Stimulated activated CD8-positive, alpha-beta memory T cell treated with anti-CD3 and anti-CD28 coated beads, Interleukin-15, amount 100 ng/mL, for 48 hours (primary cell): ENCODE measurements around the gene SH3TC1.

Experiments
- DNase-seq, 2 donors: peaks; one replicate each; pipeline ENCODE4 v3.0.0-alpha.2; 2020; ENCODE audit warnings: low read depth in 2 of 2

SH3TC1 gene

GRCh38 chr4:8163436-8164193 lies 35.5 kb upstream of the SH3TC1 start:
- DNase-seq, result no peak

GRCh38 chr4:8164194-8164565 lies 34.9 kb upstream of the SH3TC1 start:
- DNase-seq, result no peak

GRCh38 chr4:8164687-8165086 lies 34.4 kb upstream of the SH3TC1 start:
- DNase-seq, result no peak

GRCh38 chr4:8165374-8165896 lies 33.7 kb upstream of the SH3TC1 start:
- DNase-seq, result no peak

- DNase-seq, result no peak
Measured at GRCh38 chr4:8167291-8167690, 31.8 kb upstream of the SH3TC1 start.

- DNase-seq, result no peak
Measured at GRCh38 chr4:8167815-8168214, 31.3 kb upstream of the SH3TC1 start.

- no peak for DNase-seq
Measured at GRCh38 chr4:8168232-8168631, 30.9 kb upstream of the SH3TC1 start.

GRCh38 chr4:8168832-8169598 lies 30.1 kb upstream of the SH3TC1 start:
- no peak for DNase-seq

GRCh38 chr4:8169763-8170162 lies 29.3 kb upstream of the SH3TC1 start:
- no peak for DNase-seq

- no peak for DNase-seq
Measured at GRCh38 chr4:8170341-8170740, 28.7 kb upstream of the SH3TC1 start.

- no peak for DNase-seq
Measured at GRCh38 chr4:8171266-8171665, 27.8 kb upstream of the SH3TC1 start.

- peak in 1 of 2 donors; percentile 20 for DNase-seq
Measured at GRCh38 chr4:8171984-8172924, 26.8 kb upstream of the SH3TC1 start.

- DNase-seq, result no peak
Measured at GRCh38 chr4:8173492-8174242, 25.4 kb upstream of the SH3TC1 start.

- no peak for DNase-seq
Measured at GRCh38 chr4:8174970-8175369, 24.1 kb upstream of the SH3TC1 start.

- no peak for DNase-seq
Measured at GRCh38 chr4:8175686-8176085, 23.4 kb upstream of the SH3TC1 start.

GRCh38 chr4:8176547-8177399 lies 22.3 kb upstream of the SH3TC1 start:
- DNase-seq, result no peak

- no peak for DNase-seq
Measured at GRCh38 chr4:8177552-8177951, 21.5 kb upstream of the SH3TC1 start.

- no peak for DNase-seq
Measured at GRCh38 chr4:8177956-8178355, 21.1 kb upstream of the SH3TC1 start.

GRCh38 chr4:8179074-8179473 lies 20.0 kb upstream of the SH3TC1 start:
- DNase-seq, result no peak

GRCh38 chr4:8179771-8180170 lies 19.3 kb upstream of the SH3TC1 start:
- DNase-seq, result no peak
